GM19025 (cell line): ENCODE results near the gene ATP5F1C.
"Not testable (repeated sequence)": the region's sequence is repeated elsewhere in the genome, so short reads cannot be mapped to it uniquely, and the experiment has no call there.

Experiments
- ATAC-seq: cut with Tn5 transposase; IDR thresholded peaks from one replicate; pipeline ENCODE4 v1.9.1; 2021; ENCODE audit warnings: mild to moderate bottlenecking, low read depth, moderate library complexity; ENCODE audit not compliant: unreplicated experiment

ATP5F1C gene

DNA sequence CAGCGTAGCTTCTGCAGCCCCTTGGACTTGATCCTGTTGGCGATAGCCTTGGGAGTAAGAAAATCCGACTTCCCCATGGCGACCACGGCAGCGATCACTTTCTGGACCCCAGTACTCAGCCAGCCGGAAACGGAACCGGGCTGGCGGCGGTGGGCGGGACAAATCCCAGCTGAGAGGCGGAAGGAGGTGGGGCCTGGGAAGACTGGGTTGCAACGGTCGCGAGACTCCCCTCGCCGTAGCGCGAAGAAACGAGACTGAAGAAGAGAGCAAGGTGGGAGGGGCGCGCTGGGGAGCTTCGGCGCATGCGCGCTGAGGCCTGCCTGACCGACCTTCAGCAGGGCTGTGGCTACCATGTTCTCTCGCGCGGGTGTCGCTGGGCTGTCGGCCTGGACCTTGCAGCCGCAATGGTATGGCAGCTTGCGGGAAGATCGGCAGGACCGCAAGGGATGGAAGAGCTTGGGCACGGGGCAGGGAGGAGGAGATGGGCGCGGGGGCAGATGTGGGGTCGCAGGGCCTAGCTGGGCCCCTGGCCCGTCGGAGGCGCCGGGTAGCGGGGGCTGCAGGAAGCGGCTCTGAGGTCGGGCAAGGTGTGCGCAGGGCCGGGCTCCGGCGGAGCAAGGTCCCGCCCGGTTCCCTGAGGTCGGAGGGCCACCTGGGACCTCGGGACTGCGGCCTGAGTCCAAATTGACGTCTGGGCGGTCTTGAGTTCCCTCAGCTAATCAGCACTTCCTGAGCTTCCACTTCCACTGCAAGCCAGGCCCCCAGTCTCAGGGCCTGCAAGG lies at the start of gene ATP5F1C, which contains the start of gene KIN:
ATP5F1C (plus strand) TSS at position 321 of the 782 bp plus-strand sequence; CDS start at position 352, 31 bp downstream.
KIN (minus strand) TSS at position 137 of the 782 bp plus-strand sequence; CDS start at position 77, 60 bp downstream.
- ATAC-seq: peak; percentile 93

DNA sequence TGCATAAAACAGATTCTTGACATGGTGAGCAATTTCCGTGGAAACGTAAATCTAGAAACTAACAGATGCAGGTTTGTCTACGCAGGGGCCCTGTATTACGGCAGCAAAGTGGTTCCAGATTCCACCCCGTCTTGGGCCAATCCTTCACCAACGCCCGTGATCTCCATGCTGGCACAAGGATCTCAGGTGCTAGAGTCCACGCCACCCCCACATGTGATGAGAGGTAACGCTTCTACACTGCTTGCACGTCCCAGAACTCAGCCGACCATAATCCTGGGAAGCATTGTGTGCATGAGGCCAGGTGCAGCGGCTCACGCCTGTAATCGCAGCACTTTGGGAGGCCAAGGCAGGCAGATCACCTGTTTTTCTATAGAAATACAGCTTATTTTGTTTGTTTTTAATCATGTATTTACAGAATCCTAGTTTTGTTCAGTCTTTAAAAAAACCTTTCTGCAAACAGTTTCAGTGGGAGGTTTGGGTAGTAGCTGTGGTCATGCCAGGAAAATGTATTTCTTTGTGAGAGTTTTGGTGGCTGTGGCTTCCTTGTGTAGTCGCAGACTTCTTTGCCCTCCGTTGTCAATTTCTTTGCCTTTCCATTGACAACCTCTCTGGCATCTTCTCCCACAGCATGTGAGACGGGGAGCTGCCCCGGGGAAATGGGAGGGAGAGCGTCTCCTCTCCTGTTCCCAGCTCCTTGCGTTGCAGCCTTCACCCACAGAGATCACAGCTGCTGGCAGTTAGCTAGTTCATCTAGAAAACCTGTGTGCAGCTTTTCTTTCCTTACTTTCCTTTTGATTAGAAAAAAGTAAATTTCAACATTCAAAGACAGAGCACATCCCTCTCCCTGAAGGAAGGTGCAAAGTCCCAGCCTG lies 49.2 kb upstream of the ATP5F1C start:
- ATAC-seq: no peak

DNA sequence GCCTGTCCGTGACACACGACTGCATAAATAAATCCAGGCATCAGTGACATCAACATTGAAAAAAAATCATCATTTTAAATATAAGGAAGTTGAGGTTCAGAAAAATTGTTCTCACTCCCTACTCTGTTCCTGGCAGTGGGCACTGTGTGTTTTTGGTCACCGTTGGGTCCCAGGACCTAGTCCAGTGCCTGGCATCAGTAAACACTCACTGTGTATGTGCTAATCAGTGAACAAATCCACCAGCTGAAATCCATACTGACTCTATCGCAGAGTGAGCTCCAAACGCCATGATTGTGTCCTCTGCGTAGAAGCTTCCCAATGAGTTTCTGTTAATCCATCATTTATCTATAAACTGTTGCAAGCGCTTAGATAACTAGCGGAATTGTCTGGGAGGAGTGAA lies 43.7 kb upstream of the ATP5F1C start:
- ATAC-seq: no peak

DNA sequence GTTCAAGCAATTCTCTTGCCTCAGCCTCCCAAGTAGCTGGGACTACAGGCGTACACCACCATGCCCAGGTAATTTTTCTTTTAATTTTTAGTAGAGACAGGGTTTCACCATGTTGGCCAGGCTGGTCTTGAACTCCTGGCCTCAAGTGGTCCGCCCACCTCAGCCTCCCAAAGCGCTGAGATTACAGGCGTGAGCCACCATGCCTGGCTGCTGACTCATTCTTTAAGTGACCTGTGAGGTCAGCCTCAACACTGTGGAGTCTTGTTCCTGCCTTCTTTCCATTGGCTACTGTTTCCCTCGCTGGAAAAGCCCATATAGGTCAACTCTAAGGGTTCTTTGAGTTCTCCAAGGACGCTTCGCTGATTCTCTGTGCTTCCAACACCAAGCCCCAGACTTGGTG lies 39.3 kb upstream of the ATP5F1C start:
- not testable (repeated sequence) for ATAC-seq

DNA sequence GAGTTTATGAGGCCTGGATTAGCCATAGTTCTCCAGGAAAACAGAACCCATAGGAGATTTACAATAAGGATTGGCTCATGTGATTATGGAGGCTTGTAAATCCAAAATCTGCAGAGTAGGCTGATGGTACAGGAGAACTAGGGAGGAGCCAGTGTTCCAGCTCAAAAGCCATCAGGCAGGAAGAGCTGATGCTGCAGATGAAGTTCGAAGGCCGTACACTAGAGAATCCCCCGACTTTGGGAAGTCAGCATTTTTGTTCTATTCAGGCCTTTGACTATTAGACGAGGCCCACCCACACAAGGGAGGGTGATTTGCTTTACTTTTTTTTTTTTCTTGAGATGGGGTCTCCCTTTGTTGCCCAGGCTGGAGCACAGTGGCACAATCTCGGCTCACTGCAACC lies 37.8 kb upstream of the ATP5F1C start:
- ATAC-seq: no peak

DNA sequence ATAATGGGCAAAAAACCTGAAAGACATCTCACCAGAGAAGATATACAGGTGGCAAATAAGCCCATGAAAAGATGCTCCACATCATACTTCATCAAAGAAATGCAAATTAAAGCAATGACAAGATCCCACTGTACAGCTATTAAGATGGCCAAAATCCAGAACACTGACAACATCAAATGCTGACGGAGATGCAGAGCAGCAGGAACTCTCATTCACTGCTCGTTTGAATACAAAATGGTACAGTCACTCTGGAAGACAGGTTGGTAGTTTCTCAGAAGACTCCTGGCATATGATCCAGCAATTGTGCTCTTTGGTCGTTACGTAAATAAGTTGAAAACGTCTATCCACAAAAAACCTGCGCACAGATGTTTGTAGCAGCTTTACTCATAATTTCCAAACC lies 35.7 kb upstream of the ATP5F1C start:
- ATAC-seq: no peak

DNA sequence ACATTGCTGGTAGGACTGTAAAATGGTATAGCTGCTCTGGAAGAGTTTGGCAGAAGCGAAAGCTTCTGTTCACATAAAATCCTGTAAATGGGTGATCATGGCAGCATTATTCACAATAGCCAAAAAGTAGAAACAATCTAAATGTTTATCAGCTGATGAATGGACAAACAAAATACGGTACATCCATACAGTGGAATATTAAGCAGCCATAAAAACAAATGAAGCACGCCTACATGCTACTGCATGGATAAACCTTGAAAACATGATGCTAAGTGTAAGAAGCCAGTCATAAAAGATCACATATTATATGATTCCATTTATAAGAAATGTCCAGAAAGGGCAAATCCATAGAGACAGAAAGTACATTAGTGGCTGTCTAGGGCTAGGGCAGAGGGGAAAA lies 32.9 kb upstream of the ATP5F1C start:
- ATAC-seq: no peak

DNA sequence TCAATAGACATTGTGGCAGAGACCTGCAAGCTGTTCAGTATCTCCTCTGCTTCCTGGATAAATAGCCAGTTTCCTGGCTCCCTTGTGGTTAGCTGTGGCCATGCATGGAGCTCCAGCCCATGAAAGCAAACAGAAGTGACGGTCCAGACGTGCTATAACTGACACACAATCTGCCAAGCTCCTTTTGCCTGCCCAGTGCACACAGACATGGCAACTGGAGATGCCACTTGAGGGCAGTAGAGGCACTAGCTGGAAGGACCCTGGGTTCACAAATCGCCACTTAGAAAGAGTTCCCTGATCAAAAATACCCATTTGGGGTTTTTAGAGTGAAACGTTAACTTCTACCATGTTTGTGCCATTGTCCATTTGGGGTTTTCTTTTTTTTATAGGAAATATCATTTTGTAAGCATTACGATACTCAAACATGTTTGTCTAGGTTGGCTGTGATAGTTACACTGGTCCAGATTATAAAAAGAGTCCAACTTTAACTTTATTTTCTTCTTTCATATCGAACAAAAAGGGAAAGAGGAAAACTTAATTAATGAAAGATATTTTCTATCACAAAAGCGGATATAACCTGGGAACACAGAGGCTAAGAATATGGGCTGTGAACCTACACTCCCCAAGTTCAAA lies 31.5 kb upstream of the ATP5F1C start:
- peak; percentile 53 for ATAC-seq

DNA sequence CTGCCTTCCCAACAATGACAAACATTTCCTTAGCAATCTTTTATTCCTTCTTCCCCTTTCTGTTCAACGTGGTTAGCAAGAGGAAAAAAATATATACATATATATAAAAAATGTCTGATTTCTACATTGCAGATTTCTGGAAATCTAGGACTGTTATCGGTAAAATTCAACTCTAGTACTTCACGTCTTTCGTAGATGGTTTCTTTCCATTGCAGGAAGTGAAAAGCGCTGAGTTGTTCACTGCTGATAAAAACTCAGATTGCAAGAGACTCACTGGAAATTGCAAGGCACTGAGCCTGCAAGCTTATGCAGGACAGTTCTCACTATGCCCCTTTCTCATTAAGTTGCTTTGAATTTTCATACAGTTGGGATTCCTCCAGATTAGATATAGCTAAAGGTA lies 24.0 kb upstream of the ATP5F1C start:
- ATAC-seq: no peak

DNA sequence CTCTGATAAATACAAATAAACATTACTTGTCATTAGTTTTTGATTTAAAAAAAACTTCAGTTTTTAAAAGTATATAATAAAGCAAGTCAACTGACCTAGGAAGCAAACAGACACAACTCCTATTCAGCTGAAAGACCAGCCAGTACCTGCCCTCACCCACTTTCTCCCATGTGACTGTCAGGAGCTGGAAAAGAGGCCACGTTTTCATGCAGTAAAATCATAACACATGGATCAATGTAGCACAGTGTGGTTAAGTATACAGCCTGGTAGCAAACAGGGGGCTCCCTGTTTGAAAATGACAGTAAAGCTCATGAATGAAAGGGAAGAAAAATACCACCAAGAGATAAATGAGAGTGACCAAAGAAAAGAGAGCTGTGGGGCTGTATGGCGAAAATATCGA lies 21.7 kb upstream of the ATP5F1C start:
- ATAC-seq: no peak

DNA sequence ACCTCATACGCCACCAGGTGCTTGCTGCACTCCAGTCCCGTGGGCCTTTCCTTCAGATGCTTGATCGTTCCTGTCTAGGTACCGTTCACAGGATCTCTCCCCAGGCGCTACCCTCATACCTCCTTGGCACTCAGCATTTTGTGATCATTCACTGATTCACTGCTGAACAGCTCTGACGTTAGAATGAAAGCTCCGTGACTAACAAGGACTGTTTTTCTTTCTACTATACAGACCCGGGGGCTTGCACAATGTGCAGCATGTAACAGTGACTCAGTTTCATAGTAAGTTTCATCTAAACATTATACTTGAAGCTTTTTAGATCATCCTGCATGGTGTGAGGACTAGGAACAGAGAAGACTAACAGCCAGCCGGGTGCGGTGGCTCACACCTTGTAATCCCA lies 20.8 kb upstream of the ATP5F1C start:
- ATAC-seq: no peak

DNA sequence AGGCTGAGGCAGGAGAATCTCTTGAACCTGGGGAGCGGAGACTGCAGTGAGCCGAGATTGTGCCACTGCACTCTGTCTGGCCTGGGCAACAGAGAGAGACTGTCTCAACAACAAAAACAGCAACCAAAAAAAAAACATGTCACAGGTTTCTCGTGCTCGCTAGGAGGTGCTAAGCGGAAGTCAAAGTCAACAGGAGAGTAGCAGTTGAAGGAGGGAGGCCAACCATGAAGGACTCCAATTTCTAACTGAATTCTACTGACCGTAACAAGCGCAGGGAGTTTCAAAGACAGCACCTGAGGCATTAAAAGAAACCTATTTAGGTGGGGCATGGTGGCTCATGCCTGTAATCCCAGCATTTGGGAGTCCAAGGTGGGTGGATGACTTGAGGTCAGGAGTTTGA lies 19.6 kb upstream of the ATP5F1C start:
- ATAC-seq: no peak

DNA sequence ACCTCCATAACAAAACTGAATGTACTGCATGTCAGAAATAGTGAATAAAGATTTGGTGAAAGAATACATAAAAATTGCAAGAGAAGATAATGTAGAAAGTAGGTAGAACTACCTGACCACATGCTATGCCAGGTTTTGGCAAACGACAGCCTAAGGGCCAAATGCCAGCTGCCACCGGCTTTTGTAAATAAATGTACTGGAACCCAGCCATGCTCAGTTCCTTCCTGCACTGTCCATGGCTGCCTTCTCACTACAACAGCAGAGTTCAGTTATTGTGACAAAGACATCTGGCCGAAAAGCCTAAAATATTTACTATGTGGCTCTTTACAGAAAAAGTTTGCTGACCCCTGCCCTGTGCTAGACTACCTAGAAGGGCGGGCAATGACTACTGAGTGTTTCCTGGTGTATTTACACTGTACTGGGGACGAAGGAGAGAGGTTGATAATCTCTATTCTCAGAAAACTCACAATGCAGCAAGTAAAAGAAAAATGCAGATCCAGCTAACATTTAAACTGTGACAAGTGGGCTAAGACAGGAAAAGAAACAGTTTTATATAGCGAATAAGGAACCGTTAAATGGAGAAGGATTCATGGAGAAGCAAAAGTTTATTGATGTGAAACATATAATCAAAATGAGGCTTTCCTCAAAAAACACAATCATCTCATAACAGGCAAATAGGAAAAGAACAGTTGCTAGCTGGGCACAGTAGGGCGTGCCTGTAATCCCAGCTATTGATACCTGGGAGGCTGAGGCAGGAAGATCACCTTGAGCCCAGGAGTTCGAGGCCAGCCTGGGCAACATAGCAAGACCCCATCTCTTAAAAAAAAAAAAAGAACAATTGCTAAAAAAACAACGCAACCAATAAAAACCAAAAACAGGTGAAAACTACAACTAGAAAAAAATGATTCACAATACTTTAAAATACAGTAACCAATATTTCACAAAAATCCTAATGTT lies 13.9 kb upstream of the ATP5F1C start:
- no peak for ATAC-seq

DNA sequence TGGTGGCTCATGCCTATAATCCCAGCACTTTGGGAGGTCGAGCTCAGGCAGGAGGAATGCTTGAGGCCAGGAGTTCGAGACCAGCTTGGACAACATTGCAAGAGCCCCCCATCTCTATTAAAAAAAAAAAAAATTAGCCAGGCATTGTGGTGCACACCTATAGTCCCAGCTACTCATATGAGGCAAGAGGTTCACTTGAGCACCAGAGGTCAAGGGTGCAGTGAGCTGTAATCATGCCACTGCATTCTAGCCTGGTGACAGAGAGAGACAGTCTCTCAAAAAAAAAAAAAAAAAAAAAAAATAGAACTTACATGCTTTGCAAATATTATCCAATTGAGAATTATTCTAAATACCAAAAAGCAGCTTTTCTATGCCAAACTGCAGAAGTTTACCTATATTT lies 11.2 kb upstream of the ATP5F1C start:
- no peak for ATAC-seq

DNA sequence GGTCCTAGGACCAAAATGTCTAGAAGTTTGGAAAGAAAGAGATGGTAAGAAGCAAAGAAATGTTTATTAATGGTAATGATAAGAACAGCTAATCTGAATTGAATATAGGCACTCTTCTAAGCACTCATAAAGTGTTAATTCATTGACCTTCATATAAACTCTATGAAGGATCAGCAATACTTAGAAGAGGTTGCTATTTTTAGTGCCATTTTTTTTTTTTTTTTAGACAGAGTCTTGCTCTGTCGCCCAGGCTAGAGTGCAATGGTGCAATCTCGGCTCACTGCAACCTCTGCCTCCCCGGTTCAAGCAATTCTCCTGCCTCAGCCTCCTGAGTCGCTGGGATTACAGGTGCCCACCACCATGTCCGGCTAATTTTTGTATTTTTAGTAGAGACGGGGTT lies 5.8 kb upstream of the ATP5F1C start:
- not testable (repeated sequence) for ATAC-seq

DNA sequence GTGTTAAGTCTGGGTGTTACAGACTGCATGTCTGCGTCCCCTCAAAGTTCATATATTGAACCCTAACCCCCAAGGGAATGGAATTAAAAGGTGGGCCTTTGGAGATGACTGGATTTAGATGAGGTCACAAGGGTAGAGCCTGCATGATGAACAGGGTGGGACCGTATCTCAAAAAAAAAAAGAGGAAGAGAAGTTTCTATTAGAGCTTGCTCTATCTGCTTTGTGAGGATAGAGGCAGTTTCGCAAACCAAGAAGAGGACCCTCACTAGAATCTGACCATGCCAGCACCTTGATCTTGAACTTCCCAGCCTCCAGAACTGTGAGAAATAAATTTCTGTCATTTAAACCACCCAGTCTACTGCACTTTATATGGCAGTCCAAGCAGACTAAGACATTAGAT lies 1.5 kb upstream of the ATP5F1C start:
- no peak for ATAC-seq

DNA sequence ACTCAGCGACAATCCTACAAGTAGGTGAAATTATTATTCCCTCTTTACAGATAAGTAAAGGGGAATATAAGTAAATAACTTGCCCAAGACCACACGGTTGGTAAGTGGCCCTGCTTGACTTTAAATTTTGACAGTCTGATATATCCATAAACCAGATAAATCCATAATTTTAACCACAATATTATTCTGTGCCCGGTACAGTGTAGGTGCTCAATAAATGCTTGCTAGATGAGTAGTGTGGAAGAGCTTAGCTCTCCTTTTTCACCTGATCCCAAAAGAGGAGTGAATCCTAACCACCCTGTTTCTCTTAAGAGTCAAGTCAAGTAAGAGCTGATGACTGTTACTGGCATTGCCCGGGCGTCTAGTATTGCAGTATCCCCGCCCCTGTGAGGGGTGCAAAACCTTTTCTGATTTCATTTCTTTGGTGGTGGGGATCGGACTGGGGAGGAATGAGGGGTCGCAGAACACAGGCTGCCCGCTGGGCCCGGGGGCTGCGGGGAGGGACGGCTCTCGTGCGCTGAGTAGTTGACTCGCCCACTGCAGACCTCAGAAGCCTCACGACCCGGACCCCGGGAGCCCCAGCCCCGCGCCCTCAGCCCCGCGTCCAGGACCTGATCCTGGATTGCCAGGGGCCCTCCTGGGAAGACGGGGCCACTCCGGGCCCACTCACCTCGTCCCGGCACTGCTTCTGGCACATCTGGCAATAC lies 674 bp upstream of the ATP5F1C start:
- peak; percentile 6 for ATAC-seq

DNA sequence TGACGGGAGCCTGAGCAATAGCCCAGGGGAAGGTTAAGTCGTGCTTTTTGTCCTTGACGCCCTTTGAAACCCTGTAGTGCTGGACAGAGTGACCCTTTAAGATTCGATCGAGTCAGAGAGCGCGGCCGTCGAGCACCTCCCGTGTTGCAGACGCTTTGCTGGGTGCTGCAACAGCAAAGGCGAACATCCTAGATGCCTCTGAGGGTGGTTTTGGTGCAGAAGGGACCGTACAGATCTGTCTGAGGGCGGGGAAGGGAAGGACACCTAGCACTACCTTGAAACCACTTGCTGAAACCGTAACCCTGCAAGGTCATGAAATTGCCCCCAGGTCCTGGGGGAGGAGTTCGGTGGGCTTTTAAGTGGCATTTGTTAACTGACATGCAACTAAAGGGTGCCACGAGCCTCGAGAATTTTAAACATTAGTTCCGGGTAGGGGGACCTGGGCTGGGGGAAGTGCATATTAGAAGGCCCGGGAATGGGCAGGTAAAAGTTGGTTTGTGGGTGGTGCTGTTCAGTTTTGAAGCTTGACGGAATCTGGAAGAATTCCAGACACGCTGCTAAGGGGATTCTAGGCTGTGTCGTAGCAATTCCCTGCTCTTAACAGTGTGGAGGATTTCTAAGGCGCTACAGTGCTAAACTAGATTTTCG lies 786 bp downstream of the ATP5F1C start:
- peak; percentile 5 for ATAC-seq

DNA sequence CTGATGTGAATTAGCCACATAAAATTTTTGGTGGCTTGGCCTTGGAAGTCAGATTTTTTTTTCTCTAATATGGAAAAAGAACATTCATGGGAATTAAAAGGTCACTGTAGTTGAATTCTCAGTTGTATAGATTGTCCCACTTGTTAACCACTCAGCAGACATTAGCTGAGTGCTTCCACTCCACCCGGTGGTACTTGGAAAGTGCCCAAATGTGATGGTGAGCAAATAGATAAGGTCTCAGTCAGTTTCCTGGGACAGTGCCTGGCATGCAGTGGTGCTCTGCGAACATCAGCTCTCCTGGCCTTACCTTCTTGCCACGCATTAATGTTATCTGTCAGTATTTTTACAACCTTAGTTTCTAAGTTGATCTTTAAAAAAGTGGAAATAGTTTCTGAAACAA lies 1.4 kb downstream of the ATP5F1C start:
- no peak for ATAC-seq
